VCaP (cell line): Measurements from ENCODE around the gene LHFPL6.

Source experiments
- H3K27ac ChIP-seq: fragments of 450-650 bp; 2 replicates; pipeline ENCODE4 v1.5.1; 2017
- CTCF ChIP-seq: fragments of 450-650 bp; conservative IDR thresholded peaks from 2 replicates; pipeline ENCODE4 v1.5.1; 2017; ENCODE audit warnings: mild to moderate bottlenecking, moderate library complexity

LHFPL6 gene

GRCh38 chr13:39469676-39470075 is 133.3 kb downstream of the LHFPL6 start:
- no peak for TF ChIP-seq CTCF
- no peak overlapping the region for H3K27ac ChIP-seq

GRCh38 chr13:39468306-39468705 is 134.7 kb downstream of the LHFPL6 start:
- no peak for TF ChIP-seq CTCF
- H3K27ac ChIP-seq: no peak overlapping the region

GRCh38 chr13:39463611-39464010 is 139.4 kb downstream of the LHFPL6 start:
- TF ChIP-seq CTCF: no peak
- H3K27ac ChIP-seq: no peak overlapping the region

- no peak overlapping the region for H3K27ac ChIP-seq
- no peak for TF ChIP-seq CTCF
Observed at GRCh38 chr13:39462906-39463305, 140.1 kb downstream of the LHFPL6 start.

- H3K27ac ChIP-seq: no peak overlapping the region
- no peak for TF ChIP-seq CTCF
Observed at GRCh38 chr13:39462428-39462827, 140.6 kb downstream of the LHFPL6 start.

GRCh38 chr13:39461685-39462266 is 141.2 kb downstream of the LHFPL6 start:
- TF ChIP-seq CTCF: no peak
- no peak overlapping the region for H3K27ac ChIP-seq

- TF ChIP-seq CTCF: no peak
Observed at GRCh38 chr13:39457274-39457673, 145.7 kb downstream of the LHFPL6 start.

More at GRCh38 chr13:39457274-39457673, 145.7 kb downstream of the LHFPL6 start:
- no peak overlapping the region for H3K27ac ChIP-seq
